ENCODE data around the gene PRIMA1. TPM values are rescaled to one million over a fixed set of nuclear protein-coding genes. Genes with fewer than 3 reads are reported as not detected.

Gene PRIMA1
- total RNA-seq, 4 donors from 2014 or later, result 1.0 to 5.0 (median 1.3) TPM

DNA sequence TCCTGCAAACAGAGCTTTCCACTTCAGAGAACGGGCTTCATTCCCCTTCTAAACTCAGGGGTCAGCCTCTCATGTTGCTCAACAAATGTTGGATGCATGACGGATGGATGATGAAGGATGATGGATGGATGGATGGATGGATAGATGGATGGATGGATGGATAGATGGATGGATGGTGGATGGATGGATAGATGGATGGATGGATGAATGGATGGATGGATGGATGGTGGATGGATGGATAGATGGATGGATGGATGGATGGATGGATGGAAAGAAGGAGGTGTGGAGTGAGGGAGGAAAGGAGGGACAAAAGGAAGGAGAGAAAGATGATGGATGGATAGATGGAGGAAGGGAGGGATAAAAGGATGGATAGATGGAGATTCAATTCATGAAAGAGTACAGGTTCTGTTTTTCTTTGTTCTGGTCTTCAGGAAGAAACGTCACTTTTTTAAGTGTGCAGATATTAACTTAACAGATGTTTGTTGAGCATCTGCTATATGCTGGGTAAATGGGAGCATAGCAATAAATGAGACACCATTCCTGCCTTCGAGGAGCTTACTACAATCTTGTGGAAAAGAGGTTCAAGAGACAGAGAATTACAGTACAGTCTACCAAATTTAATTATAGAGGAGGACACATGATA, 41.7 kb upstream of the PRIMA1 start:
- 61 to 82% methylated on average over 4 of the region's 4 CpGs for WGBS, 2 donors
- H3K27me3 ChIP-seq, result peaks cover 0 to 8% (median 0%) of the 10 kb centered on the region in 4 donors
- H3K27ac ChIP-seq, result no peak overlapping the region
- H3K4me3 ChIP-seq, result no peak overlapping the region
- no peak for DNase-seq
- TF ChIP-seq, protein P1, sequence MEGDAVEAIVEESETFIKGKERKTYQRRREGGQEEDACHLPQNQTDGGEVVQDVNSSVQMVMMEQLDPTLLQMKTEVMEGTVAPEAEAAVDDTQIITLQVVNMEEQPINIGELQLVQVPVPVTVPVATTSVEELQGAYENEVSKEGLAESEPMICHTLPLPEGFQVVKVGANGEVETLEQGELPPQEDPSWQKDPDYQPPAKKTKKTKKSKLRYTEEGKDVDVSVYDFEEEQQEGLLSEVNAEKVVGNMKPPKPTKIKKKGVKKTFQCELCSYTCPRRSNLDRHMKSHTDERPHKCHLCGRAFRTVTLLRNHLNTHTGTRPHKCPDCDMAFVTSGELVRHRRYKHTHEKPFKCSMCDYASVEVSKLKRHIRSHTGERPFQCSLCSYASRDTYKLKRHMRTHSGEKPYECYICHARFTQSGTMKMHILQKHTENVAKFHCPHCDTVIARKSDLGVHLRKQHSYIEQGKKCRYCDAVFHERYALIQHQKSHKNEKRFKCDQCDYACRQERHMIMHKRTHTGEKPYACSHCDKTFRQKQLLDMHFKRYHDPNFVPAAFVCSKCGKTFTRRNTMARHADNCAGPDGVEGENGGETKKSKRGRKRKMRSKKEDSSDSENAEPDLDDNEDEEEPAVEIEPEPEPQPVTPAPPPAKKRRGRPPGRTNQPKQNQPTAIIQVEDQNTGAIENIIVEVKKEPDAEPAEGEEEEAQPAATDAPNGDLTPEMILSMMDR (IDR thresholded peaks at IDR 0.05), result no peak
- TF ChIP-seq POLR2A (IDR thresholded peaks at IDR 0.05), result no peak
- no peaks in the 10 kb centered on the region for H3K36me3 ChIP-seq
- H3K4me1 ChIP-seq, result peaks cover 0 to 16% (median 0%) of the 10 kb centered on the region in 3 donors
- H3K9me3 ChIP-seq, result no peaks in the 10 kb centered on the region
- intact Hi-C loops (cut with DNase I), result no loop called here

DNA sequence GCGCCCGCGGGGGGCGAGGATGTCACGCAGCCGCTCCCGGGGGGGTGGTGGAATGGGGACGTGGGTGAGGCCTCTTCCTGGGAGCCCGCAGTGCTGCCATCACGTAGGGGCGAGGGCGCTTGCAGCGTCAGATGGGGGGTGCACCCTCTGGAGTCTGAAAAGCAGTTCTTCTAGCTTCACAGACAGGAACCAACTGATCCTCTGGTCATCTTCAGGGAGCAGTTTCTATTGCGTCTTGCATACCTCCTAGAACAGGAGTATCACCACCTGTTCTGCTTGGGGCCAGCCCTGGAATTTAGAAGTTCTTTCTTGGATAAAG, 36.9 kb upstream of the PRIMA1 start:
- intact Hi-C loops (cut with DNase I), result no loop called here
- DNase-seq, result no peak
- WGBS, 2 donors, result 67 to 100% methylated on average over 1 of the region's 14 CpGs

DNA sequence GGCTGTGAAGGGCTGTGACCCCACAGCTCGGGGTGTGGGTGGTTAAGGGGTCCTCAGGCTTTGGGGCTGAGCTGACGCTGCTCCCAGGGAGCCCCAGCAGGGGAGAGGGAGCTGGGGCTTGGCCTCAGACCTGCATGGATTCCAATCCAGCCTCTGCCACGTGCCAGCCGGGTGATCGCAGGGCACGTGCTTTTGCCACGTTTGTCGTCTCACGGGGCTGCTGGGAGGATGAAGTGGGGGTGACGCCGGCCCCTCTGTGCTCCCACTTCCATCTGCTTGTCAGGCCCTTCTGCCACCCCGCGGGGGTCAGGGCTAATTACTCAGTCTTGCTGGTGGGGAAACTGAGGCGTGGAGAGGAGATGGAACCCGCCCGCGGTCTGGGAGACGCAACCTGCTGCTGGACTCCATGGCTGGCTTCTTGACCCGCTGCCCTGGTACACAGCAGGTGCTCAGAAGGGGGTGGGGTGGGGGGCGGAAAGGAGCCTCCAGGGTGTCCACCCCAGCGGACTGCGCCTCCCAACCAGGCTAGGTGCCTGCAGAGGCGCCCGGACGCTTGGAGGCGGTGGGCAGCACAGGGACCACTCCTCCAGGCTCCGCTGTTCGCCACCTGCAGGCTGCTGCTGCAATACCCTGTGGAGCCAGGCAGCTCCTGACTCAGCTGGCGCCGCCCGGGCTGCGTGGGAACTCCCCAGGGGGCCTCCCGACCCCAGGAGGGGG, 36.4 kb upstream of the PRIMA1 start:
- no peak for DNase-seq
- H3K27ac ChIP-seq, result no peak overlapping the region
- no peaks in the 10 kb centered on the region for H3K9me3 ChIP-seq
- peaks cover 0 to 28% (median 0%) of the 10 kb centered on the region in 4 donors for H3K27me3 ChIP-seq
- 53% methylated on average over 2 of the region's 33 CpGs; no CpG with 5 or more reads in 1 of the 2 donors for WGBS, 2 donors
- intact Hi-C loops (cut with DNase I), result no loop called here
- TF ChIP-seq, protein P1 (IDR thresholded peaks at IDR 0.05), result no peak
- TF ChIP-seq POLR2A (IDR thresholded peaks at IDR 0.05), result no peak
- H3K36me3 ChIP-seq, result no peaks in the 10 kb centered on the region
- no peaks in the 10 kb centered on the region for H3K4me1 ChIP-seq
- H3K4me3 ChIP-seq, result no peak overlapping the region

More for the DNA sequence above, 36.9 kb upstream of the PRIMA1 start:
- Histone ChIP-seq H3K27me3 (peaks cover 0 to 28% (median 0%) of the 10 kb centered on the region in 4 donors), H3K4me3 (no peak overlapping the region), H3K36me3 (no peaks in the 10 kb centered on the region), H3K9me3 (no peaks in the 10 kb centered on the region), H3K4me1 (no peaks in the 10 kb centered on the region), H3K27ac (no peak overlapping the region)
- TF ChIP-seq, protein P1 (IDR thresholded peaks at IDR 0.05), result no peak
- no peak for TF ChIP-seq POLR2A (IDR thresholded peaks at IDR 0.05)

DNA sequence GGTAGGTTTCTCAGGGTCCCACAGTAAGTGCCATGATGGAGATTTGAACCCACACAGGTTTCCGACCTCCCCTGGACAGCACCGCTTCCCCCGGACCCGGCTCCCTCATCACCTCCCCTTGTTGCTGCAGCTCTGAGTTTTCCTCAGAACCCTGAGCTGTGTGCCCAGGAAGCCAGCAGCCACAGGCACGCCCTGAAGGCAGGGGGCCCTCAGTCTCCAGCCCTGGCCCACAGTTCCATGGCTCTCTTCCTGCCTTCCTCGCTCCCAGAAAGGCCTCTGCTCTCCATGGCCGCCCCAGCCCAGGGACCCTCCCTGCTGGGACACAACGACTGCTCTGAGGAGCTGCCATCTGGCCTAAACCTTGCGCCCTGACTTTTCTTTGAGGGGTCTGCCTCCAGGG, 35.8 kb upstream of the PRIMA1 start:
- Histone ChIP-seq H3K4me1 (no peaks in the 10 kb centered on the region), H3K9me3 (no peaks in the 10 kb centered on the region), H3K27me3 (peaks cover 0 to 28% (median 0%) of the 10 kb centered on the region in 4 donors), H3K27ac (no peak overlapping the region), H3K36me3 (no peaks in the 10 kb centered on the region), H3K4me3 (no peak overlapping the region)
- intact Hi-C loops (cut with DNase I), result no loop called here
- WGBS, 2 donors, result 89% methylated on average over 5 of the region's 9 CpGs; no CpG with 5 or more reads in 1 of the 2 donors
- TF ChIP-seq, protein P1 (IDR thresholded peaks at IDR 0.05), result no peak
- no peak for TF ChIP-seq POLR2A (IDR thresholded peaks at IDR 0.05)
- DNase-seq, result no peak

DNA sequence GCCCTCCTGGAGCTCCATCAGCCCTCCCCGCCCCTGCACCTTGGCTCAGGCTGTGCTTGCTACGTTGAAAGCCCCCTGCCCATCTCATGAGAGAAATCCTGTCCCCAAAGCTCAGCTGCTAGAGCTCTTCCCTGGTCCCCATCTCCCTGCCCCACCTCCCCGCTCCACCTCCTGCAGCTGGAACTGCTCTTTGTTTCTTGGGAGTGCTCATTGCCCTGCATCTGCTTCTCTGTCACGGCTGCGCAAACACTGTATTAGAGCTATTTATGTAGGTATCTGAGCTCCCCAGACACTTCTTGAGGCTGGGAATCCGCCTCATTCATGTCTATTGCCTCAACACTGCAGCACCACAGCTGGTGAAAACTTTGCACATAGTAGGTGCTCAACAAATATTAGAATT, 32.8 kb upstream of the PRIMA1 start:
- WGBS, 2 donors, result 48 to 64% methylated on average over 6 of the region's 6 CpGs
- DNase-seq, result no peak
- peaks cover 0 to 28% (median 0%) of the 10 kb centered on the region in 4 donors for H3K27me3 ChIP-seq
- peaks cover 0 to 2% (median 0%) of the 10 kb centered on the region in 3 donors for H3K9me3 ChIP-seq
- intact Hi-C loops (cut with DNase I), result no loop called here
- H3K27ac ChIP-seq, result no peak overlapping the region
- H3K4me1 ChIP-seq, result no peaks in the 10 kb centered on the region
- TF ChIP-seq POLR2A (IDR thresholded peaks at IDR 0.05), result no peak
- TF ChIP-seq, protein P1 (IDR thresholded peaks at IDR 0.05), result no peak
- H3K36me3 ChIP-seq, result no peaks in the 10 kb centered on the region
- H3K4me3 ChIP-seq, result no peak overlapping the region

Measured in esophagus squamous epithelium (tissue), 5 donors.